Gastroesophageal sphincter (tissue), 3 donors: ENCODE data around the gene INAFM2.

Experiments used
- EP300 ChIP-seq: sonication (generic); formaldehyde crosslinking; IDR thresholded peaks from one replicate; pipeline ENCODE4 v1.6.1; 2017; ENCODE audit warnings: antibody characterized with exemption, mild to moderate bottlenecking
- POLR2AphosphoS5 ChIP-seq: sonication (generic); formaldehyde crosslinking; IDR thresholded peaks from one replicate; pipeline ENCODE4 v1.6.1; 2017; ENCODE audit warnings: antibody characterized with exemption
- TF ChIP-seq, protein P1 (sequence below), 4 experiments: fragments of 200-600 bp in 2 of 4; fragments of 450-650 bp in 2 of 4; sonication (generic) in 1 of 4; IDR thresholded peaks; one replicate each; pipeline ENCODE4 v1.5.1; 2017 to 2019; ENCODE audit warnings: antibody characterized with exemption in 4 of 4, mild to moderate bottlenecking in 2 of 4, moderate library complexity in 2 of 4

DNA sequence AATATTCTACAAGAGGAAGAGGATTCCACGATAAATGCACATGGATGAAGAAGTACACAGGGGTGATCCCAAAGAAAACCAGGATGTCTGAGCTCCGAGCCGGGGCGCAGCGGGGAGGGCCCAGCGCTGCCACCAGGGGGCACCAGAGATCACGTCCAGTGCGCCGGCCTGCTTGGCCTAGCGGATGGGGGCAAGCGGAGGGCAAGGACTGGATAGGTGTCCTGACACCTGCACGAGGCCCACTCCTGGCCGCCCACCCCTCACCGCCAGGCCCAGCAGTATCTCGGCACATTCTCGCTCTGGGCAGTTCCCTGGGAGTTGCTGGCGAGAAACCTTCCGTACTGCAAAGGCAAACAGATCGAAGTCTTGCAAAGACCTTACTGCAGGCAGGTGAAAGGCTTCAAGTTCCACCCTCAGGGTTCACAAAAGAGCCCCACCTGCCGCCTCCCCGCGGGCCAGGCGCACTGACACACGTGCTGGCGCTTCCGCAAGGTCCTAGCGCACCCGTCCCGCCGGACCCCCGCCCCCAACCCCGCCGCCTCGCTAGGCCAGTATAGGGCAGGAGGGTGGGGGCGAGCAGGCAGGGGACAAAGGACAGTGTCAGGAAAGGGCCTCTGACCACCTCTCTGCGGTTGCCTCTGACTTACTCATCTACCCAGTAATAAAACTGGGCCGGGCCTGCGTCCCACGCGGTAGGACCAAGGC is 43.9 kb upstream of the INAFM2 start:
- TF ChIP-seq POLR2AphosphoS5 (no peak), EP300 (no peak)
- TF ChIP-seq, protein P1, sequence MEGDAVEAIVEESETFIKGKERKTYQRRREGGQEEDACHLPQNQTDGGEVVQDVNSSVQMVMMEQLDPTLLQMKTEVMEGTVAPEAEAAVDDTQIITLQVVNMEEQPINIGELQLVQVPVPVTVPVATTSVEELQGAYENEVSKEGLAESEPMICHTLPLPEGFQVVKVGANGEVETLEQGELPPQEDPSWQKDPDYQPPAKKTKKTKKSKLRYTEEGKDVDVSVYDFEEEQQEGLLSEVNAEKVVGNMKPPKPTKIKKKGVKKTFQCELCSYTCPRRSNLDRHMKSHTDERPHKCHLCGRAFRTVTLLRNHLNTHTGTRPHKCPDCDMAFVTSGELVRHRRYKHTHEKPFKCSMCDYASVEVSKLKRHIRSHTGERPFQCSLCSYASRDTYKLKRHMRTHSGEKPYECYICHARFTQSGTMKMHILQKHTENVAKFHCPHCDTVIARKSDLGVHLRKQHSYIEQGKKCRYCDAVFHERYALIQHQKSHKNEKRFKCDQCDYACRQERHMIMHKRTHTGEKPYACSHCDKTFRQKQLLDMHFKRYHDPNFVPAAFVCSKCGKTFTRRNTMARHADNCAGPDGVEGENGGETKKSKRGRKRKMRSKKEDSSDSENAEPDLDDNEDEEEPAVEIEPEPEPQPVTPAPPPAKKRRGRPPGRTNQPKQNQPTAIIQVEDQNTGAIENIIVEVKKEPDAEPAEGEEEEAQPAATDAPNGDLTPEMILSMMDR (IDR thresholded peaks at IDR 0.05), result peak in 3 of 4 experiments; percentile 95 to 99 (median 95)
